HFFc6 (cell line): Measurements from ENCODE around the gene ABCA4. TPM values are rescaled to one million over a fixed set of nuclear protein-coding genes. Genes with fewer than 3 reads are reported as not detected.

ENCODE experiments used
- DNase-seq: peaks from one replicate; pipeline ENCODE4 v3.0.0-alpha.2; 2018
- H3K27ac Mint-ChIP-seq: 2 replicates; pipeline ENCODE4 v1.8.0; 2020; ENCODE audit warnings: mild to moderate bottlenecking, mixed read lengths
- H3K27me3 Mint-ChIP-seq: 2 replicates; pipeline ENCODE4 v1.8.0; 2021; ENCODE audit warnings: mild to moderate bottlenecking, moderate library complexity, mixed read lengths; ENCODE audit not compliant: insufficient read depth
- H3K36me3 Mint-ChIP-seq: 2 replicates; pipeline ENCODE4 v1.8.0; 2021; ENCODE audit warnings: low read depth, mixed read lengths
- H3K4me1 Mint-ChIP-seq: 2 replicates; pipeline ENCODE4 v1.8.0; 2020; ENCODE audit warnings: low read depth, mixed read lengths
- H3K4me3 Mint-ChIP-seq: 2 replicates; pipeline ENCODE4 v1.8.0; 2020; ENCODE audit warnings: mild to moderate bottlenecking, moderate library complexity, mixed read lengths
- H3K9me3 Mint-ChIP-seq: 2 replicates; pipeline ENCODE4 v1.8.0; 2020; ENCODE audit warnings: mild to moderate bottlenecking, mixed read lengths
- total RNA-seq, 6 experiments: library from RNA; stranded (reverse); fragmentation: NEBNext Ultra II Directional; extraction: Animal tissue kit (Norgen Biotek cat#: 25700); gene quantifications; 2 replicates in 1 of 6; 3 replicates in 5 of 6; pipeline ENCODE4 v1.2.3, GENCODE V29; 2021
- TF ChIP-seq, protein P1 (sequence below): fragments of 200-600 bp; sonication (generic); IDR thresholded peaks from 2 replicates; pipeline ENCODE4 v1.5.0; 2021; ENCODE audit warnings: antibody characterized with exemption, mild to moderate bottlenecking

Gene ABCA4
- total RNA-seq, 6 experiments from 2014 or later: 0.03 to 0.09 (median 0.05) TPM; not detected in 3

DNA sequence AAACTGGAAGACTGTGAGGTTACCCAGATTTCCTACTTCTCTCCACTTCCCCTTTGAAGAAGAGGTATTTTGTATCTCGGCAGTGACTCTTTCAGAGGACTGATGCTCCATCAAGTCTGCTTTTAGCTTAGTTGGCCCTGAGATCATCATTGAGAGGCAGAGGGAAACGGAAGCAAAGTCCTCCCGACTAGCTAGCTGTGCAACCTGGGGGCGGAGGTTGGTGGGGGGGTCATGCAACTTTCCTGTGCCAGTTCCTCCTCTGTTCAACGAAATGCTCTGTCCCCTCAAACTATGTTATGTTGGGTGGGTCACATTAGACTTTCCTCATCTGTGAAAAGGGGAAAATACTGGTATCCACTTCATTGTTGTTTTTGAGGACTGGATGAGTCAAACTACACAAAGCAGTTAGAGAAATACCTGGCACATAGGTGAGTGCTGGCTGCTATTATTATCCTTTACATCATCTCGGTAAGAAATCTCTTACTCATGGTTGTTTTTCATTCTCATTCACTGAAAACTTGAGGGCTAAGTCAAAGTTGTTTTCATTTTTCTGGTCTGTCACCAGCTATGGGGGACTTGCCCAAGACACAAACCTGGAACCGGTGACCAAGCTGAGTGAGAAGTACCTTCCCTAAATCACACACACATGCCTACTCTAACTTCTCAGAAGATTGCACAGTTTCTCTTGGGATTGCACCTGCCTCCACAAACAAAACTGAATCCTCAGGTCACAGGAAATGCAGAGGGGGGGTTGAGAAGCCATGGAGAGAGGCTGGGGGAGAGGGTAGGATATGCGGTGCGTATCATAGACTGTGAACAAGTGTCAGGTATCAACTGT lies 83.3 kb downstream of the ABCA4 start:
- Mint-ChIP-seq H3K36me3 (no peaks in the 10 kb centered on the region), H3K27ac (peak overlapping the region; percentile 71), H3K27me3 (peaks cover 12% of the 10 kb centered on the region), H3K4me3 (no peak overlapping the region), H3K4me1 (peaks cover 62% of the 10 kb centered on the region), H3K9me3 (no peaks in the 10 kb centered on the region)
- DNase-seq: no peak
- TF ChIP-seq, protein P1, sequence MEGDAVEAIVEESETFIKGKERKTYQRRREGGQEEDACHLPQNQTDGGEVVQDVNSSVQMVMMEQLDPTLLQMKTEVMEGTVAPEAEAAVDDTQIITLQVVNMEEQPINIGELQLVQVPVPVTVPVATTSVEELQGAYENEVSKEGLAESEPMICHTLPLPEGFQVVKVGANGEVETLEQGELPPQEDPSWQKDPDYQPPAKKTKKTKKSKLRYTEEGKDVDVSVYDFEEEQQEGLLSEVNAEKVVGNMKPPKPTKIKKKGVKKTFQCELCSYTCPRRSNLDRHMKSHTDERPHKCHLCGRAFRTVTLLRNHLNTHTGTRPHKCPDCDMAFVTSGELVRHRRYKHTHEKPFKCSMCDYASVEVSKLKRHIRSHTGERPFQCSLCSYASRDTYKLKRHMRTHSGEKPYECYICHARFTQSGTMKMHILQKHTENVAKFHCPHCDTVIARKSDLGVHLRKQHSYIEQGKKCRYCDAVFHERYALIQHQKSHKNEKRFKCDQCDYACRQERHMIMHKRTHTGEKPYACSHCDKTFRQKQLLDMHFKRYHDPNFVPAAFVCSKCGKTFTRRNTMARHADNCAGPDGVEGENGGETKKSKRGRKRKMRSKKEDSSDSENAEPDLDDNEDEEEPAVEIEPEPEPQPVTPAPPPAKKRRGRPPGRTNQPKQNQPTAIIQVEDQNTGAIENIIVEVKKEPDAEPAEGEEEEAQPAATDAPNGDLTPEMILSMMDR: no peak

DNA sequence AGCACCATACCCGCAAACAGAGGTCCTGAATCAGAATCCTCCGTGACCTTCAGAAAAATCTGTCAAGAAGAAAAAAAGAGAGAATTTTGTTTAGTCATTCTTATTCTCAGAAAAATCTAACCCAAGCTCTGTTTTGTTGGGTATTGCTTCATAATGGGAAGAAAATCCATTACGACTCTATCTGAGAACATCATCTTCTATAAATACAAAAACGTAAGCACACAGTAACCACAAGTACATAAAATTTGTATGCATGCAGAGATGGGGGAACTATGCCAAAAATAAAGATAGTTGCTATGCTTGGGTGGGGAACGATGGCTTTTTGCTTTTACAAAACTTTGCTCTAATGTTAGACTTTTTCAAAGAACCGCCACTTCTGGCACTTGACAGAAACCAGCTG lies 84.2 kb downstream of the ABCA4 start:
- H3K9me3 Mint-ChIP-seq: no peaks in the 10 kb centered on the region
- peak overlapping the region; percentile 23 for H3K4me3 Mint-ChIP-seq
- H3K4me1 Mint-ChIP-seq: peaks cover 62% of the 10 kb centered on the region
- peak; percentile 87 for DNase-seq
- H3K27ac Mint-ChIP-seq: peak overlapping the region; percentile 71
- TF ChIP-seq, protein P1: no peak
- no peaks in the 10 kb centered on the region for H3K36me3 Mint-ChIP-seq
- peaks cover 12% of the 10 kb centered on the region for H3K27me3 Mint-ChIP-seq

DNA sequence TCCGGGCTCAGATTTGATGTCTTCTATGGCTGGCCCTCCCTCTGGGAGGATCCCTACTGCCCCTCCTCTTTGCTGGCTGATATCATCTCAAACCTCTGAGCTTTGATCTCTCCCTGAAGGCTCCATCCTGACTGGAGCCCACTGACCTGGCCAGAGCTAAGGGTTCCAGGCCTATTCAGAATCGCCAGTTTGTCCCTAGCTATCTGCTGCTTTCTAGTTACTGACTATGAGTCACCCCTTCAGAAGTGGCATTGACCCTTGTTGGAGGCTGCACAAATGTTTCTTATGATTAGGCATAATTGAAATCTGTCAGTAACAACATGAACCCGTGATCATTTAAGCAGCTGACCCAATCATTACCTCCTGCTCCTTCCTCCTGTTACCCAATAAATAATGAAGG lies 87.1 kb downstream of the ABCA4 start:
- no peak for DNase-seq

DNA sequence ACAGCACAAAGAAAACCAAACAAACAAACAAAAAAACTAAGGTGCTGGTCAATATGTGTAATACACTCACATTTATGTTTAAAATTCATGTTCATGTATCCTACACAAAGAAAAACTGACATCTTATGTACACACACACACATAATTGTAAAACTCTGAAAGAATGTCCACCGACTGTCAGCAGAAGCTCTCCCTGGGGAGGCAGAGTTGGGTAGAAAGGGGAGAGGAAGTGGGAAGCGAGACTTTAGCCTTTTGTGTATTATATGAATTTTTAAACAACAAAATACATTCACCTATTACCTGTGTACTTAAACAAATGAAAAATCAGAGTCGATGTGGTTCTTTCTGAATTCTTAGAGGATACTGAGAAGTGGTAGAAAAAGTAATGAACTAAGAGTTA lies 88.3 kb downstream of the ABCA4 start:
- H3K36me3 Mint-ChIP-seq: no peaks in the 10 kb centered on the region
- H3K27me3 Mint-ChIP-seq: peaks cover 13% of the 10 kb centered on the region
- TF ChIP-seq, protein P1: no peak
- H3K9me3 Mint-ChIP-seq: no peaks in the 10 kb centered on the region
- no peak overlapping the region for H3K27ac Mint-ChIP-seq
- DNase-seq: no peak
- peaks cover 30% of the 10 kb centered on the region for H3K4me1 Mint-ChIP-seq
- no peak overlapping the region for H3K4me3 Mint-ChIP-seq

More for the DNA sequence above, 87.1 kb downstream of the ABCA4 start:
- TF ChIP-seq, protein P1: no peak
- Mint-ChIP-seq H3K4me3 (no peak overlapping the region), H3K27ac (no peak overlapping the region), H3K36me3 (no peaks in the 10 kb centered on the region), H3K9me3 (no peaks in the 10 kb centered on the region), H3K27me3 (peaks cover 13% of the 10 kb centered on the region), H3K4me1 (peaks cover 42% of the 10 kb centered on the region)

DNA sequence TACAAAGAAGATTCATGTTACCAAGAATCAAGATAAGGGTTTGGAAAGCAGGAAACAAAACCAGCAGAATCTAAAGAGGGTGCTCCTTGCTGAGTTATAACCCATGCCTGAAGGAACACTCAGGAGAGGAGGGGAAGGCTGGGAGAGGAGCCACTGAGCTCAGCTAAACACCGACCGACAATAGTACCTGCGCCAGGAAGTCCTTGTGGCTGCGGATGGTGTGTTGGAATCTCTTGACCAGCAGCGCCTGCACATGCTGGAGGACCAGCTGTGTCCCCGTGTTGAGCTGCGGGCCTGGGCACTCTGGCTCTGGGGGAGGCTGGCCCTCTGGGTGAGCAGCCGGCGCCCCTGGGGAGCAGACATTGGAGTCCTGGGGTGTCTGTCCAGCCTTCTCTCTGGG lies 89.4 kb downstream of the ABCA4 start:
- no peak for DNase-seq
- no peak overlapping the region for H3K4me3 Mint-ChIP-seq
- peaks cover 9% of the 10 kb centered on the region for H3K27me3 Mint-ChIP-seq
- no peaks in the 10 kb centered on the region for H3K9me3 Mint-ChIP-seq
- H3K4me1 Mint-ChIP-seq: peaks cover 22% of the 10 kb centered on the region
- no peaks in the 10 kb centered on the region for H3K36me3 Mint-ChIP-seq
- TF ChIP-seq, protein P1: no peak
- H3K27ac Mint-ChIP-seq: no peak overlapping the region
